DMS153 treated with DMSO at 0.1 percent for 48 hours (cell line): ENCODE measurements around the gene METTL22.
A peak's percentile ranks its signal among the peaks of the same experiment; 100 is the strongest.

ENCODE experiments used
- DNase-seq: peaks from one replicate; lab custom pipeline; 2025; ENCODE audit not compliant: unreplicated experiment; lab: John Stamatoyannopoulos, UW

METTL22 gene

DNA sequence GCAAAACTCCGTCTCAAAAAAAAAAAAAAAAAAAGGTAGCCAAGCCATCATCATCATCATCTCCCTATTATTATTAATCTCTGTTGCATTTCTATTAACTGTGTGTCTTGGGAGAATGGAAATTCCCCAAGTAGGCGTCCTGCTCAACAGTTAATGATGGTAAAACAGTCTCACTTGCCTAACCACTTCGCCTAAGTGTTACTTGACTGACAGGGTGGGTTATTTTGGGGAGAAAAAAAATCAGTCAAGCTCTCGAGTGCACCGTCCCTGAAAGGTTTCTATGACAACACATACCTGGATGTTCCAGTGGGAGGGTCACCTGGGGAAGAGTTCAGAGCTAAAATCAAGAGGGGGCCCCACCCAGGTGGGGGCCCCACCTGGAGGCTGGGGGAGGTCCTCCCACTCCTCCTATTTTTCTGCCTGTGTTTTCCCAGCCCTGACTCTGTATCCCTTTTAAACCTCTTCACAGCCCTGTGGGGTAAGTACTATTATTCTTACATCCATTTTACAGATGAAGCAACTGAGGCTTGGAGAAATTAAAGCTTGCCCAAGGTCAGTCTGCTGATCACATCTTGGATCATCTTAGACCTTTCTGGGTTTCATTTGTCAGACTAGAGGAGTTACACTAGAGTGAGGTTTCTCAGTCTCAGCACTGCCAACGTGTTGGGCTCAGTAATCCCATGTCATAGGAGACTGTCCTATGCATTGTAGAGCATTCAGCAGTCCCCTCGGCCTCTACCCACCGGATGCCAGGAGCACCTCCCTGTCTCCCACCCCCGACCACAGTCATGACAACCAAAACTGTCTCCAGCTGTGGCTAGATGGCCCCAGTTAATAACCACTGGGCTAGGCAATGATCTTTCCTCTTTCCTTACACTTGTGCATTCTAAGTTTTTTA, 41.9 kb downstream of the METTL22 start:
- no peak for DNase-seq

DNA sequence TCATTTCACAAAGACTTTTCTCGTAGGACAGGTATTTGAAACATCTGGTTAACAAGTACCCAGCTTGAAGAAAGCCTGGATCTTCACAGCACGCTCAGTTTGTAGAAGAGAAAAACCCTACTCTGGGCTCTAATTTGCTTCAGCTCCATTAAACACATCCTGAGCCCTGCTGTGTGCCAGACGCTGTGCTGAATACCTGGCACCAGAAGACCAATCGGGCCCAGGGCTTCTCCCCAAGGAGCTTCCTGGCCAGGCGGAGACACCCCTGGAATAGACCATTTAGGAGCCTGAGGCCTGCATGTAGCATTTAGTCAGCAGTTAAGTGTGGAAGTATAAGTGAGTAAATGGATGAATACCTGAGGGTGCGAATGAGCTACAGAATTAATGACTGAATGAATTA, 44.0 kb downstream of the METTL22 start:
- DNase-seq = no peak

GRCh38 chr16:8667492-8667891, 46.0 kb downstream of the METTL22 start:
- DNase-seq = no peak

DNA sequence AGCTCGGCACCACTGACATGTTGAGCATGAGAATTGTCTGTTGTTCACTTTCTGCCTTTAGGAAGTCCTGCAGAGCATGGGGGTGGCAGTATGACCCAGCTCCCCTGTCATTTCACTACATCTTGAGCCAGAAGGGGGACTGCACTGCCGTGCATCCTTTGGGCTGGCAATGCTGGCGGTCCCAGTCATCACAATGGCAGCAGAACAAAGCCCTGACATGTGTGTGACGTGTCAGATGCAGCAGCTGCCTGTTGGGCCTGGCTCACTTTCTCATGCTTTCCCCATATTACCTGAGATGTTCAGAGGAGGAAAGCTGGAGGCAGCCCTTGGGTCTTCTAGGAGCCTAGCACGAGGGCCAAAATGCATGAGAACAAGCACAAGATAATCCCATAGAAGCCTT, 46.6 kb downstream of the METTL22 start:
- DNase-seq = no peak

- no peak for DNase-seq
These were observed 48.0 kb downstream of the METTL22 start for GRCh38 chr16:8669481-8669880.

DNA sequence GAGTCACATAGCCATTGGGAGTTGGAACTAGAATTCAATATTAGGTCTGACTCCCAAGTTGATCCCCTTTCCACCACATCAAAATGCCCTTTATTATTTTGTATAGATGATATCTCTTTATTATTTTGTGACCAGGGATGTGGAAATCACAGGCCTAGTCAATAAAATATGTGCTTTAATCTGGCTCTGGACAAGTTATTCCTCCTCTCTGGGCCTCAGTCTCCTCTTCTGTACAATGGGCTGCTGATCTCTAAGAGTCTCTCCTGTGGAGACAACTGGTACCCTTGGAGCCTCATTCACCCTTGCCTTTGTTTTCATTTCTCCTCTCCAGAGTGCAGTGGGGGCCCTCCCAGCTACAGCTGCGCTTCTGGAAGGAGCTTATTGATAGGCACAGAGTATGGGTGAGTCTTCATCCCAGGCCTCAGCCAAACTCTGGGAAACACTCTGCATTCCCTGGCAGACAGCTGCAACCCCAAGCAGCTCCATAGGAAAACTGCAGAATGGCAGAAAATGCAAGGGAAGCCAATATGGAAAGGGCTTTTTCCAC, 48.6 kb downstream of the METTL22 start:
- no peak for DNase-seq

DNA sequence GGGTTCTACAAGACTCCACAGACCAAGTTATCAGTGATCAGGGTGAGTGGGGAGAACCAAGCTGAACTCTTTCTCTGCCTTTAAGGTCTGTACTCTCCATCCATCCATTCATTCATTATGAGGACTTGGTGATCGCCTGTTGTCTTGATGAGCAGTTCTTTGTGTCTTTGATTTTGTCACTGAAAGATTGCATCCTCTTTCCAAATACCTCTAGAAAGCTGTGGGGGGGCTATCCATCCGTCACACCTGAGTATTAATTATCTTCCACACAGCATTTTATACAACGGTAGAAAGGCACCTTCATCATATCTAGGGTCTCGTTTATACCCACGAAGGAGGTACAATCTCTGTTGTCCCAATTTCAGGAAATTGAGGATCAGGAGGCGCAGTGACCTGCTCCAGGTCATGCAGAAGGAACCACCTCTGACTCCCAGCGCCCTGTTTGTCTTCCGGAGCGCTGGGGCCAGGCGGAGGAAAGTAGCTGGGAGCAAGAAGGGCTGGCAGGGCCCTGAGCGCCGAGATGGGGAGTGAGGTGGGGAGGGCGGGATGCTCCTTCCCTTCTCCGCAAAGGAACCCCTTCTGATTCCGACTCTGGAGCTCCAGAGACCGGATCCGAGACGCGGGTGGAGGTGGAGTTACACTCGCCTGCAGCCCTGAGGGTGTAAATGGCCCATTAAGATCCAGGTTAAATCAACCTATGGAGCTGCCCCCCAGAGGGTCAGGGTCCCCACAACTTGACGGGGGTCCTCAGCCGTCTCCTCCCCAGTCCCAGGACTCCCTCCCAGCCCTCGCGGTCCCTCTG, 52.3 kb downstream of the METTL22 start:
- no peak for DNase-seq

DNA sequence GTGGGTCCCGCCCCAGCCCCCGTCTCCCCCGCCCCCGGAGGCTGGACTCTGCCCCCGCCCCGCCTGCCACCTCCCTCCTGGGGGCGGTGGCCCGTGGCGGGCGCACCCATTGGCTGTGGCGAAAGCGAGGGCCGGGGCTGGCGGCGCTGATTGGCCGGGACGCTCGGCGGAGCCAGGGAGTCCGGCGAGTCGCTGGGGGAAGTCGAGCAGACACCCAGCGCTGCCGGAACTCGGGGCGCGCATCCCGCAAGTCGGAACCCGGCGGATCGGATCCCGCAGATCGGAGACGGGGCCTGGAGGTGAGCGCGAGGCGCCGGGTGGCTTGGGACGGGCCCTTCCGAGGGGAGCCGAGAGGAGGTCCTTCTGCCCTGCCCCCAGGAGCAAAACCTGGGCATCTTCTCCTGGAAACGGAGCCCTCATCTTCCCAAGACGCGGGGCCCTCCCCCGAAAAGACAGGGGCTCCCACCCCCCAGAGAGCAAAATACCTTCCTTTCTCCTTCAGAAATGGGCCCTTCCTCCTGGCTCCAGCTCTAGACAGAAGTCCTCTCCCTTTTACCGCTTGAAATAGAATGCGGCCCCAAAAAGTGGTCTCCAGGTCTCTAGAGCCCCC, 53.0 kb downstream of the METTL22 start, which contains the start of gene ABAT:
ABAT (plus strand) TSS at position 205 of the 610 bp plus-strand sequence. CDS start 61,123 bp downstream, outside the sequence.
- DNase-seq = peak; percentile 81

DNA sequence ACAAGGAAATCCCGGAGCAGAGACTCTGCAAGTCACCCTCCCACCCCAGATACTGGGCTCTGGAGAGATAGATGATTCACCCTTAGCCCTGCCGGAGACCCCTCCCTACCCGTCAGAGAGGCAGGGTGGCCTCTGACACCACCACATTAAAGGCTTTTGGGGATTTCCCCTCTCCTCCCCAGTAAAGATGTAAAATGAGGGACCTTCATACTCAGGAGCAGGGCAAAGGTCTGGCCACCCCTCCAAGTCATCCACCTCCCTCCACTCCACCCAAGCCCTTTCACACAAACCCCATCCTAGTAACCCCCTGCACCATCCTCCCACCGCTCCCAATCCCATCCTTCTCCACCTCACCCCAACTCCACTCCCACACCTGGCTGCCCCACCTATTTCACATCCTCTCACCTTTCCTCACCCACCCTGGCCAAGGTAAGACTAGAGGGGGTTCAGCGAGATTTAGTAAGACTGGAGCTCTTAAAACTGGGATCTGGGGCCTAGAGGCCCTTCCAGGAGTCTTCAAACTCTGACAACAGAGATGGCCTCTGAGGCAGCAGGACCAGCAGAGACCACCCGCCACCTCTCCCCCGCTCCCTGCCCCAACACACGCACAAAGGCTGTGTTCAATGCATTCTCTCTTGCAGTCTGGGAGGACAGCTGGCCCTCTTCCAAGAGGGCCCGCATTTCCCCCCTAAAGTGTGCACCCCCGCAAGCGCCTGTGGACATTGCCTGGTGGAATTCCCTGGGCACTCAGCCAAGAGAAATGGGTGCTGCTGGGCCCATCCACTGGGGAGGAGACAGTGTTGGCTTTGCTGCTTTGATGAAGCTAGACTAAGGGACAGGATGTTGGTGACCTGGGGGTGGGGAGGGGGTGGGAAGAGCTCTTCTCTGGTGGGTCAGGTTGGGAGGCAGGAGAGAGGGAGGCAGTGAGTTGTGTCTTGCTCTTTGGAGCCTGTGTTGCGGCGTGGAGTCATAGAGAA, 54.0 kb downstream of the METTL22 start:
- DNase-seq = no peak

GRCh38 chr16:8676160-8676547, 54.7 kb downstream of the METTL22 start:
- no peak for DNase-seq

- DNase-seq = no peak
These were observed 55.4 kb downstream of the METTL22 start for GRCh38 chr16:8676737-8677375.

DNA sequence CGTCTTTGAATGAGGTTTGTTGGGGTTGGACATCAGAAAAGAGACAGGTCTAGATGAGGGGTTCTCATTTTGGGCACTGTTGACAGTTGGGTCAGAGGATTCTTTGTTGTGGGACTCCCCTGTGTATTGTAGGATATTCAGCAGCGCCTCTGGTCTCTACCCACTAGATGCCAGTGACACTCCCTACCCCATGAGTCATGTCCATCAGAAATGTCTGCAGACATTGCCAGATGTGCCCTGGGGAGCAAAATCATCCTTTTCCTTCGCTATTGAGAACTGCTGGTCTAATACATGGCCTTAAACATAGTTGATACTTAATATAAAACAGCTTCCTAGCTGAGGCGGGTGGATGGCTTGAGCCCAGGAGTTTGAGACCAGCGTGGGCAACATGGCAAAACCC, 56.0 kb downstream of the METTL22 start:
- no peak for DNase-seq

DNA sequence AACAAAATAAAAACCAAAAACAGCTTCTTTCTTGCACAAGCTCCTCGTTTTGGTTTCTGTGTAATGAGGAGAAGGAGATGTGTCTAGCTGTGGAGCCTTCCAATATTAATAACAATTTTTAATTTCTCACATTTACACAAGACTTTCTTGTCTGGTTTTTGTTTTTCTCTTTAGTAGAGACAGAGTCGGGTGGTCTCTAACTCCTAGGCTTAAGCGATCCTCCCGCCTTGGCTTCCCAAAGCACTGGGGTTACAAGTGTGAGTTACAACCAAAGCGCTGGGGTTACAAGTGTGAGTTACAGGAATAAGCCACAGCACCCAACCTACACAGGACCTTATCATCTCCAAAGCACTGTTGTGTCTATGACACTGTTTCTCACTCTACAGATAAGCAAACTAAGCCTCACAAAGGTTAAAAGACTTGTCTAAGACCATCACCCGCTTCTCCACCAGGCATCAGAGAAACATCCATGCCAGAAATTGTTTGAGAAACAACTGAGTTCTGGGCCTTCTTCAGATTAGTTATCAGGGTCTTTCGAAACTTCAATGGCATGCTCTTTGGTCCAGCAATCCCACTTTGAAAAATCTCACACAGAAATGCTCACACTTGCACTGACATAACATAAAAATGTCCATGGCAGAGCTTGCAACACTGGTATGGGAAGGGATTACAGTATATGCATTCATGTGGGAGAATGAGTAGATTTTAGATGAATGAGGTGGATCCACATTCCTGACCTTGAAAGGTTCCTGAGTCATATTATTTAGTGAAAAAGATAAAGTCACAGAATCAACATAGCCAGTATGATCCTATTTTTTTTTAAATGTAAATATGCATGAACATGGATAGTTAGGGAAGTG, 56.8 kb downstream of the METTL22 start:
- no peak for DNase-seq

GRCh38 chr16:8679151-8679550, 57.7 kb downstream of the METTL22 start:
- no peak for DNase-seq

DNA sequence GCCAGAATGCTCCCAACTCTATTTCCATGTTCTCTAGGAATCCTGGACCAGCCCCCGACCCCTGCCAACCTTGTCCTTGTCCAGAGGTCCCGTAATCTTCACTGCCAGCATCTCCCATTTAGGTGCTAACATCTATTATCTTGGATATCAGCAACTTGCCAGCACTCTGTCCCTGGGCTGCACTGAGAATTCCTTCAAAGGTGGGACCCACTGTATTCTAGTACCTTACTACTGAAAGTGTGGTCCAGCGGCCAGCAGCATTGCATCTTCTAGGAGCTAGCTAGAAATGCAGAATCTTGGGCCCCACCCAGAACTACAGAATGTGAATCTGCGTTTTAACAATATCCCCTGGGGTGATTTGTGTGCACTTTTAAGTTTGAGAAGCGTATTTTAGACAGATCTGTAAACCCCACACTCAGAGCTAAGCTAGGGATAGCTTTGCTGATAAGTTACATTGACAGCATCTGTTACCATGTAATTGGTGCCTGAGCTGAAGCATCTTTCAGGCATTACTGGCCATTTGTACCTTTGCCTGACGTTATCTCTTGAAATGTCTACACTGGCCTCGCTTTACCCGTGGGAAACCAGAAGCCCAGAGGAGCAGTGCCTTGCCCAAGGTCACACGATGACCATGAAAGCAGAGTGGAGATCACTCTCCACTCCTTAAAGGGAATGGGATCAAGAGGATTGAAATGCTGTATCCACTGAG, 61.2 kb downstream of the METTL22 start:
- no peak for DNase-seq

GRCh38 chr16:8683640-8684039, 62.1 kb downstream of the METTL22 start:
- no peak for DNase-seq

DNA sequence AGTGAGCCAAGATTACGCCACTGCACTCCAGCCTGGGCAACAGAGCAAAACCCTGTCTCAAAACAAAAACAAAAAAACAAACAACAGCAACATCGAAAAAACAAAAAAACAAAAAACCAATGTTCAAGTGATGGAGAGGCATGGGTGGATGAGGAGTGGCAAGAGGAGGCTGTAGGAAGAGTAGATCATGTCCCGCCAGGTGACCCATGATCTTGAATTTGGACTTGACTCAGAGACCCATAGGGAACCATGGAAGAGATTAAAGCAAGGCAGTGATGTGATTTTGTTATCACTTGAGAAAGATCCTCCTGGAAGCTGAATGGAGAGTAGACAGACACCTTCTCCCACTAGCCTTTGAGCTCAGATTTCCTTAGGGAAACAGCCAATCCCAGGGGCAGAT, 64.1 kb downstream of the METTL22 start:
- DNase-seq = no peak

- DNase-seq = peak; percentile 3
These were observed 64.6 kb downstream of the METTL22 start for GRCh38 chr16:8686031-8686621.
